Mammary epithelial cell (primary cell): ENCODE data around the gene ARHGAP9.

ENCODE experiments used
- EZH2 ChIP-seq: IDR thresholded peaks from 2 replicates; pipeline ENCODE4 v1.6.1; 2012; ENCODE audit warnings: low read length, inconsistent platforms, borderline replicate concordance
- TF ChIP-seq, protein P1 (sequence below), 2 donors: IDR thresholded peaks in 1 of 2; conservative IDR thresholded peaks in 1 of 2; 2 replicates each; pipeline ENCODE4 v1.5.1; 2011 to 2012; ENCODE audit warnings: inconsistent platforms in 2 of 2, low read length in 2 of 2, mild to moderate bottlenecking in 2 of 2, control low read depth in 1 of 2, low read depth in 1 of 2; ENCODE audit not compliant: insufficient read depth in 1 of 2; ENCODE audit errors: extremely low read depth in 1 of 2

DNA sequence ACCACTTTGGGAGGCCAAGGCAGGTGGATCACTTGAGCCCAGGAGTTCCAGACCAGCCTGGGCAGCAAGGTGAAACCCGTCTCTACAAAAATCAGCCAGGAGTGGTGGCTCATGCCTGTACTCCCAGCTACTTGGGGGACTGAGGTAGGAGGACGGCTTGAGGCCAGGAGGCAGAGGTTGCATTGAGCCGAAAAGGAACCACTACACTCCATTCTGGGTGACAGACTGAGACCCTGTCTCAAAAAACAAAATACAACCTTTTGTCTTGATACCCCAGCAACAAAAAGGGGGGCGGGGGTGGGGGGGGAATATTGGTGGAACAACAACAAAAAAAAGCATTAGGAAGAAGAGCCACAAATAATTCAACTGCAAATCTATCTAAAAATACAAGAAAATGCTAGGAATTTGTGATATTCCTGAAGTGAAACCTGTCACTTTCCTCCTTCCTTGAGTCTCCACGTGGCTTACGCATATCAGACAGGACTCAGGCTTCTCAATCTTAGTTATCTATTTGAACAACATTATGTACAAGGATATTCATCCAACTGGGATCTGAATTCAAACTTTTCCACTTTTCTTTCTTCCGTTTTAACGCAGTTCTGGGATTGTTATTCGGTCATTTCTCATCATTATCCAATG is 50.1 kb downstream of the ARHGAP9 start:
- TF ChIP-seq, protein P1, sequence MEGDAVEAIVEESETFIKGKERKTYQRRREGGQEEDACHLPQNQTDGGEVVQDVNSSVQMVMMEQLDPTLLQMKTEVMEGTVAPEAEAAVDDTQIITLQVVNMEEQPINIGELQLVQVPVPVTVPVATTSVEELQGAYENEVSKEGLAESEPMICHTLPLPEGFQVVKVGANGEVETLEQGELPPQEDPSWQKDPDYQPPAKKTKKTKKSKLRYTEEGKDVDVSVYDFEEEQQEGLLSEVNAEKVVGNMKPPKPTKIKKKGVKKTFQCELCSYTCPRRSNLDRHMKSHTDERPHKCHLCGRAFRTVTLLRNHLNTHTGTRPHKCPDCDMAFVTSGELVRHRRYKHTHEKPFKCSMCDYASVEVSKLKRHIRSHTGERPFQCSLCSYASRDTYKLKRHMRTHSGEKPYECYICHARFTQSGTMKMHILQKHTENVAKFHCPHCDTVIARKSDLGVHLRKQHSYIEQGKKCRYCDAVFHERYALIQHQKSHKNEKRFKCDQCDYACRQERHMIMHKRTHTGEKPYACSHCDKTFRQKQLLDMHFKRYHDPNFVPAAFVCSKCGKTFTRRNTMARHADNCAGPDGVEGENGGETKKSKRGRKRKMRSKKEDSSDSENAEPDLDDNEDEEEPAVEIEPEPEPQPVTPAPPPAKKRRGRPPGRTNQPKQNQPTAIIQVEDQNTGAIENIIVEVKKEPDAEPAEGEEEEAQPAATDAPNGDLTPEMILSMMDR (conservative IDR thresholded peaks at IDR 0.05 in 1 of 2, IDR thresholded peaks at IDR 0.05 in 1 of 2; ENCODE audit: extremely low read depth in 1 of 2, insufficient read depth in 1 of 2, low read depth in 1 of 2, low read length in 2 of 2), result no peak
- no peak for TF ChIP-seq EZH2
